Right lung (tissue), 10 donors: ENCODE measurements around the gene ACOT12. TPM values are rescaled to one million over a fixed set of nuclear protein-coding genes. Genes with fewer than 3 reads are reported as not detected.
A peak's percentile ranks its signal among the peaks of the same experiment; 100 is the strongest.
"Not testable (repeated sequence)": the region's sequence is repeated elsewhere in the genome, so short reads cannot be mapped to it uniquely, and the experiment has no call there.

Experiments
- DNase-seq, 2 donors: peaks; one replicate each; pipeline ENCODE4 v3.0.0-alpha.2; 2013
- long read RNA-seq, 8 donors: transcript quantifications; one replicate each; lab custom pipeline, GENCODE V29; 2026
- polyA plus RNA-seq, 5 donors: library from polyadenylated mRNA; unstranded; fragments of 120-200 nt; gene quantifications; one replicate each; pipeline versions ENCODE4 v1.2.1 to v1.2.3, GENCODE V29; 2013; ENCODE audit warnings: inconsistent platforms in 1 of 5, low replicate concordance in 1 of 5; ENCODE audit not compliant: insufficient read length in 5 of 5, insufficient read depth in 1 of 5

Gene ACOT12
- polyA plus RNA-seq: under 1 TPM; 0.25 to 0.54 (median 0.37) TPM
- long read RNA-seq, donor 1: 0 reads
- long read RNA-seq, donor 2: 0 reads
- long read RNA-seq, donor 3: 0 reads
- long read RNA-seq, donor 4: 0 reads
- long read RNA-seq, donor 5: 0 reads
- long read RNA-seq, donor 6: 0 reads
- long read RNA-seq, donor 7, partial matches to known transcripts: 0 of 1 reads
- long read RNA-seq, donor 7, other reads (novel, unspliced or antisense): 0 of 1 reads
- long read RNA-seq, donor 8: 0 reads

DNA sequence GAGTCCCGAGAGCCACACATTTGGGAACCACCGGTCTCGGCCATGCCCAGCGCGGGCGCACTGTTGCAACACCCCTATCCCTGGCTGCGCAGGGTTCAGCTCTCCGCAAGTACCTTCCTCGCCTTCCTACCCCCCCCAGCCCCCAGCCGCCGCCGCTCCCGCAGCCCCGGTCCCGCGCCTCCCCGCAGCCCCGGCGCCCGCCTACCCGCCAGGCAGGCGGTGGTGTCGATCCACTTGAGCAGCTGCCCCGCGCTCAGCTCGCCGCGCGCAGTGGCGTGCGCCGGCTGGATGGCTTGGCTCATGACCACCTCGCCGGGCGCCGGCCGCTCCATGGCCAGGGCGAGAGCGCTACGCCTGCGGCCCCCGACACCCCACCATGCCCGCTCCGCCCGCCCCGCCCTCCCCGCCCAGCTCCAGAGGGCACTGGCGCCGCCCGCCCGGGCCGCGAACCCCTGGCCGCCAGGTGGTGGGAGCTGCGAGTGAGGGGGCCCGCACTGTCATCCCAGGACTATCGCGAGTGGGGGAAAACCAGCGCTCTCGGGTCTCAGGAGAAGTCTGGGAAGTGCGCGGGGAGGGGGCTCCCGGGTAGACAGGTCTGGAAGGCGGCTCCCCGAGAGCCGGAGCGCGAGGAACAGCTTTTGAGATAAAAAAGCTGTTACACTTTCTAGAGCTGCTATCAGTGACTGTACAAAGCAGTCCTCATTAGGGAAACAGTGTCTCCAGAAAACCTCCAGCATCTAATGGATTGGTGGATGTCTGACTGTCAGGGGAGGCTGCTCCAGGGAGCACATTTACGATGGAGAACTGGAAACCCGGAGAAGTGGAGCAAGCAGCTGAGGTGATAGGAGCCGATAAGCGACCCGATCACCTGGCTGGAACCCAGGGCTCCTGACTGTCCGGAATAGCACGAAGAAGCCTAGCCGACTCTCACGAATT lies at the start of gene ACOT12:
ACOT12 (minus strand) TSS at position 352 of the 936 bp plus-strand sequence; CDS start at position 332, 20 bp downstream.
- no peak for DNase-seq

DNA sequence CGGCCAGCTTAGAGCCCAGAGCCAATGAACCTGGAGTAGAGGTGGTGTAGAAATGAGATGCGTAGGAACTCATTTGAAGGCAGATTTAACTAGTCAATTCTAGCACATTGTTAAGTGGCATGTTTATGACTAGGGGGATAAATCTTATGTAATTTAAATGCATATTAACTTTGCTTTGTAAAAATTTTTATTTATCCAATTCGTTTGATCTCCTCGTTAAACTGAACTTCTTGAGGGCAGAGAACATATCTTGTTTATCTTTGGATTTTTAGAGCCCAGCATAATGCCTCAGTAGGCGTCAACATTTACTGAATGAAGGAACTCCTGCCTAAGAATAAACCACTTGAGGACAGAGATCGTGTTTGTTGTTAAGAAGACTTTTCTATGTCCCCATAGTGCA lies 41.1 kb upstream of the ACOT12 start:
- no peak for DNase-seq

- DNase-seq: no peak
These were observed 36.1 kb upstream of the ACOT12 start for GRCh38 chr5:81429985-81430384.

- DNase-seq: no peak
These were observed 35.4 kb upstream of the ACOT12 start for GRCh38 chr5:81429363-81429762.

GRCh38 chr5:81428861-81429260 lies 34.9 kb upstream of the ACOT12 start:
- DNase-seq: no peak

GRCh38 chr5:81428446-81428845 lies 34.5 kb upstream of the ACOT12 start:
- DNase-seq: no peak

- no peak for DNase-seq
These were observed 33.6 kb upstream of the ACOT12 start for GRCh38 chr5:81427566-81427965.

DNA sequence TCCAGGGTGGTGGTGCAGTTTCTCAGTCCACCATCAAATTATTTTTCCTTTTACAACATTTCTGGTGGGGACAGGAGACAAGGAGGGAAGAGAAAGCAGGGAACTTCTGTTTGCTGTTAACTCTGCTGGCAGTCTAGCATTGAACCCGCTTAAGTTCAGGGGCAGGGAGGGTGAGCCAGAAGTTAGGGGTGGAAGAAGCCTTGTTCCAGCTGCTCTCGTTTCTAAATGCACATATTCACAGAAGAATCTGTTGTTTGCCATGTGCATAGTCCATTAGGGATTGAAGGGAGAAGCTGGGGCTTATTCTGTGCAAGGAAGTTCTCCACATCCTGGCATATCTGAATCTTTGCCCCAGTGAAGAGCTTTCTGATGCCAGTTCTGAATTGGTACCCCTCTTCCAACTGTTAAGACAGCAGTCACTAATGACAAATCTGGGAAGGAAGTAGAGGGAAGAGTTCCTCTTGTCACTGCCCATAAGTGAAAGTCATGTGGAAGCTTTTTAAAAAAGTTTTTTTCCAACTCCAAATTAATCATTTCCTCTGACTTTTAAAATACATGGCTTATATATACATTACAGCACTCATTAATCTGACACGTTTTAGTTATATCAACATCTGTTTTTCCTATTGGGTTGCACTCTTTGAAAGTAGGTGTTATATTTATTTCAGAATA lies 32.6 kb upstream of the ACOT12 start:
- DNase-seq: peak; percentile 29 to 37

GRCh38 chr5:81425569-81425968 lies 31.6 kb upstream of the ACOT12 start:
- DNase-seq: peak; percentile 17 to 42

DNA sequence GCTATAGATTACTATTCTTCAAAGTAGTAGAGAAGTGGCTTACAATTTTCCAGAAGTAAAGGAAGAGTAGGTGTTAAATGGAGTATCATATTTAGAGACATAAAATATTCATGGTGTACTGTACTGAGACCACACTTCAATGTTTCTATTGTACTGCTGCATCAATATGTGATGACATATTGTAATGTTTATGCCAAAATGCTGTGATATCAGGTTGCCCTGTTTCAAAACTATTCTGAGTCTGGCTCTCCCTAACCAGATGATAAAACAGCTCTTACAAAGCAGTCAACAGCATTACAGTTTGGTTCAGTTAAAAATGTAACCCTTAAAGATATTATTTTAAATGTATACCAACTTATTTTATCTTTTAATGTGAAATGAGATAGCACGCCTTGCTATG lies 30.8 kb upstream of the ACOT12 start:
- DNase-seq: no peak

DNA sequence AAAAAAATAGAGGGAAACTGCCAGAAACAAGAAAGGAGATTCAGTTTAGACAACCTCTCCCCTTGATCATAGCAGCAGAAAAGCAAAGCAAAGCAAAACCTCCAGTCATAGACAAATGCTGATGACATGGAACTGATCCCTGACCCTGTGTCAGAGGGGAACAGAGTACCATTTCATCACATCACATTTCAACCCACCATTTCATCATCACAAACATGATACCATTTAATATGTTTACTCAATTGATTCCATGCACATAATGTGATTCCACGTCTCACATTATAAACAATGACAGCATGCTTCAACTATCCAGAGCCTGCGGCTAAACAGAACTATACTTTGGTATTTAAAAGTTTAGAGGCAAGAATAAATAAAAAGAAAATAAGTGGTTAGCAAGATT lies 28.7 kb upstream of the ACOT12 start:
- peak; percentile 19 to 40 for DNase-seq

DNA sequence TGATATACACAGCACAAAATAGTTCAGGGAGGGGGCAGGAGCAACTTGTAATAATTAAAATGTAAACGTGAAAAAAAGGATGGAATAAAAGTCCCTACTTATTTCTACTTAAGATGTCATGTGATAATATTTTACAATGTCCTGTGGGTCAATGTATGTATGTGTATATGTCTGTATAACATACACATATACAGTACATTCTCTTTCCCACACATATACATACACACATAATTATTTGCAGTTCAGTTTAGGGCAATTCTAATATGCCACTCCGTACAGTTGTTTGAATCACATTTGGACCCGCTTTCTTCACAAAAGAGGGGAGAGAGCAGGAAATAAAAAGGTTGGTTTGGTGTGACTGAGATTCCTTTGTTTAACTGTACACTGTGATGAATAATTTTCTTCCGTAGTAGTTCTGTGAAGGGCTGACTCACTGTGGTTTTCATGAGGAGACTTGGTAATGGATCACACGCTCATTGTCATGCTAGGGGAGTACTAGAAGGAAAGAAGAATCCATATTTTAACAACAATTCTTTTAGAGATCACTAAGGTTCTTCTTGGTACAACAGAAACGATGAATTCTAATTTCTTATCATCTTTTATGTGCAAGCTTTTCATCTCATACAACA lies 26.2 kb upstream of the ACOT12 start:
- no peak for DNase-seq

DNA sequence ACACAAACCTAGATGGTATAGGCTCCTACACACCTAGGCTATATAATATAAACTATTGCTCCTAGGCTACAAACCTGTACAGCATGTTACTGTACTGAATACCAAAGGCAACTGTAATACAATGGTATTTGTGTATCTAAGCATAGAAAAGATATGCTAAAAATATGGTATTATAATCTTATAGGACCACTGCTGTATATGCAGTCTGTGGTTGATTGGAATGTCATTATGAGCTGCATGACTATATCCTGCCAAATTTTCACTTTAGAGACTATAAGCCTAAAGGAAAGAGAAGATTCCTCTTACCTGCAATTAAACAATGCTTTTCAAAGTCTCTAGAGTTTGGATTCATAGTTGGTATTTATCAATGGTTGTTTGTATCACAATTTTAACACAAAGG lies 24.7 kb upstream of the ACOT12 start:
- DNase-seq: no peak

DNA sequence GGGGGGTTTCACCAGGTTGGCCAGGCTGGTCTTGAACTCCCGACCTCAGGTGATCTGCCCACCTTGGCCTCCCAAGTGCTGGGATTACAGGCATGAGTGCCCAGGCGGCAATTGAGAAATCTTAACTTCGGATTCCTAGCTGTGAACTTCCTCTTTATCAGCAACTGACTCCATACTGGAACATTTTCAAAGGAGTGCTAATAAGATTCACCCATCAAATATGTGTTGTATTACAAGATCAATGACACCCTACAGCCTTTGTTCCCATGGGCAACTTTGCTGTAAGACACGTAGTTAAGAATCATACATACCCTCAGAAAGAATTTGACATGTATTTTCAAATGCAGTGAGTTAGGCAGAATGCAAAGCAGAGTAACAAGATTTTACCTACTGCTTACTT lies 23.1 kb upstream of the ACOT12 start:
- no peak for DNase-seq

- no peak for DNase-seq
These were observed 16.0 kb upstream of the ACOT12 start for GRCh38 chr5:81409896-81410295.

- no peak for DNase-seq
These were observed 15.4 kb upstream of the ACOT12 start for GRCh38 chr5:81409361-81409760.

DNA sequence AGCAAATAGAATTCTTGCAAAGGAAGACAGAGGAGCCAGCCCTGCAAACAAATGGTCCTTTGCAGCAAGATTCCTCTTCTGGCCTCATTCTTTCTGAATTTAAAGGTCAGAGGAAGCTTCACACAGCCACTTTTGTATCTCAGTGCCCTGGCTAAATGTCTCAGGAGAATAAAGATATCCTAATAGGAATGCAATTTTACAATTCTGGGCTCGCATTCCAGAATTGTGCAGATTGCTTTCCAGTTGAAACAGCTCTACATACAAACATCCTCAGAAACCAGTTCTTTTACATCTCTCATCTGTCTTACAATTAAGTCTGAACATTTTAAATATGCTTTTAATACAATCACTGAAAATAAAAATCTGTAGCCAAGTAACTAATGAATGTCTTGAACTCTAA lies 14.6 kb upstream of the ACOT12 start:
- no peak for DNase-seq

DNA sequence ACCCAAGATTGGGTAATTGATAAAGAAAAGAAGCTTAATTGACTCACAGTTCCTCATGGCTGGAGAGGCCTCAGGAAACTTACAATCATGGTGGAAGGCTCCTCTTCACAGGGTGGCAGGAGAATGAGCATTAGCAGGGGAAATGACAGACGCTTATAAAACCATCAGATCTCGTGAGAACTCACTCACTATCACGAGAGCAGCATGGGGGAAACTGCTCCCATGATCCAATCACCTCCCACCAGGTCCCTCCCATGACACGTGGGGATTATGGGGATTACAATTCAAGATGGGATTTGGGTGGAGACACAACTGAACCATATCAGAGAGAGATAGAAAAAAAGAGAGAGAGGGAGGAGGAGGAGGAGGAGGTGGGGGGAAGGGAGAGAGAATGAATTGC lies 13.9 kb upstream of the ACOT12 start:
- DNase-seq: not testable (repeated sequence)

DNA sequence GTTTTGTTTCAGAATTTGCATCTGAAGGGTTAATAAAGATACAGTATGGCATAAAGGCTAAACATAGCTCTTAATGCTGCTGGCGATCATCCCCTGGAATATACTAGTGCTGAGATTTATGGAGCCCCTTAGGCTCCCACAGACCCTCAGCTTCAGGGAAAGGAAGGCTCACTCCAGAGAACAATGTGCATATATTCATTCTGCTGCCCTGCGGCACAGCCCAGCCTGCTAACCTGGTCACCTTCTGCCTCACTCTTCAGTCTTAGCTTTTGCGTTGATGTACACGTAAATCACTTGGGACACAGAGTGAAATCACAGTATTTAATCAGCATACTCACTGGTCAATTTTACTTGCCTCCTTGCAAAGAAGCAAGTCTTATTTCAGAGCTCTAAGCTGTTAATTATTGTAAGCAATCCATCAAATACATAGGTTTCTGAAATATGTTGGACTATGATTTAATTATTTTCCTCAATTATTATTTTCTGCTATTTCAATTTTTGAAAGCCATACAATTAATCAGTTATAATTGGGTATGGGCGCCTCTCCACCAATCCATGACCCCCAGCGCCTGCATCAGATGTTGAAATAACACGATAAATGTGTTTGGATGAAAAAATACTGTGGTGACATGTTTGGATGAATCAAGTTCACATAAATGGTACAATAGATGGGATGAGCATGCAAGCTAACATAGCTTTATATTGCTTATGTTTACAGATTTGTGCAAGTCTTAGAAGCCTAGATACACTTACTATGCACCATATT lies 11.4 kb upstream of the ACOT12 start:
- no peak for DNase-seq

DNA sequence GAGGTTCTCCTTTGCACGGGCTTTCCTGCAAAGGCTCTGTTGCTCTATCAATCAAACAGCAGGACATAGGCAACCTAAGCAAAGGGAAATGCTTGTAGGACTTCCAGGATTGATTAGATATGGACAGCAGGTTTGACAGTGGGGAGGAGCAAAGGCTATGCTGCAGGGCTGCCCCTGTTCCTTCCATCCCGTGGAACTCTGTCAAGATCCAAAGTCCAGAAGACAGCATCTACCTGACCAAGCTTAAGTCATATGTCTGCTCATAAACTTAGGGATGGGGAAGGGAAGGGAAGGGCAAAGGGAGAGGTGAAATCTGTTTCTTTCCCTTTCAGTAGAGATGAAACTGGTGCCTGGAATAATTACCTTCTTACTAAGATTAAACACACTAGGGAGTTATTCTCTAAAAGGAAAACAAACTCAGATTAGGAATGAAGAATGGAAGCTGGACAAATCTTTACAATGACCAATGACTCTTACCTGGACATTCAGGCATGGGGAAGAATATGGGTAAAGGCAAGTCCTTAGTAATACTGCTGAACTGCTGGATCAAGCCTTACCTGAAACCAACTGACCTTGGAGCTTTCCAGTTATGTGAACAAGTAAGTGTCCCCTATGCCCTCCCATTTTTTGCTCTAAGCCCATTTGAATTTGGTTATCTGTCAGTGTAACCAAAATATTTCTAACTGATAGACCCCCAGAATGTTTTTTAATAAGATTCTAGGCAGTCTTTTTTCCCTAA lies 8.4 kb upstream of the ACOT12 start:
- no peak for DNase-seq
